Measurements from ENCODE around the gene RAB39A. TPM values are rescaled to one million over a fixed set of nuclear protein-coding genes. Genes with fewer than 3 reads are reported as not detected.
"Not testable (repeated sequence)": the region's sequence is repeated elsewhere in the genome, so short reads cannot be mapped to it uniquely, and the experiment has no call there.

RAB39A gene
- total RNA-seq (2022) (not detected in 2 replicates), Bru-seq, nascent RNA (not detected), BruChase-seq, experiment 1, labeled RNA remaining after a 6-hour chase (percentile 3 among the genes with signal in this experiment), BruChase-seq, experiment 2, labeled RNA remaining after a 2-hour chase (percentile 3 among the genes with signal in this experiment)
- long read RNA-seq, result 0 reads

DNA sequence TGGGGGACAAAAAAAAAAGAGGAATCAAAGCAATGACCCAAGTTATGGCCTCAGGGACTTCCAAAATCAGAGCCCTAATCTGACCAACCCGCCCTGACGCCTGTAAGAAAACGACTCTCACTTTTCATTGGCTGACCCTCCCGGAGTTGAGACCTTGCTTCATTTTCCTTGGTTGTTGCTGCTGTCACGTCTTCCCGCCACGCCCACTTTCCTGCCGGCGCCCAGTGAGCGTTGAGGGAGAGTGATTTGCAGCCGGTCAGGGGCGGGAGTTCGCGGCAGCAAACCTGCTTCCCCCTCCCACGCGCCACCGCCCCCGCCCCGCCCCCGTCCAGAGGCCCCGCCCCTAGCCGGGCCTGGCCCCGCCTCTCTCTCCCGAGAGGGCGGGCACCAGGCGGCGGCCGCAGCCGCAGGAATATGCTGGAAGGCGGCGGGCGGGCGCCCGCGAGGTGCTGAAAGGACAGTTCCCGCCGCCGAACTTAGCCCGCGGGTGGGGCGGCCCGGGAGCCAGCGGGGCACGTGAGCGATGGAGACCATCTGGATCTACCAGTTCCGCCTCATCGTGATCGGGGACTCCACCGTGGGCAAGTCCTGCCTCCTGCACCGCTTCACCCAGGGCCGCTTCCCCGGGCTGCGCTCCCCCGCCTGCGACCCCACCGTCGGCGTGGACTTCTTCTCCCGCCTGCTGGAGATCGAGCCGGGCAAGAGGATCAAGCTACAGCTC lies at the start of gene RAB39A:
TSS of gene RAB39A (plus strand) at position 403 of the 721 bp plus-strand sequence. CDS start at position 524, 121 bp downstream.
- H3K27me3 Mint-ChIP-seq (ENCODE audit: insufficient read depth, unreplicated experiment), result peaks cover 55% of the 10 kb centered on the region
- DNase-seq (ENCODE audit: unreplicated experiment), result peak; percentile 95
- peaks cover 12% of the 10 kb centered on the region for H3K4me1 Mint-ChIP-seq (ENCODE audit: insufficient read depth, unreplicated experiment)
- no TSS peak for BruUV-seq (replicated peaks)
- ChIA-PET CTCF (no interaction called here), POLR2A (no interaction called here)
- peak within 1 kb of the TSS; percentile 71 for H3K4me3 Mint-ChIP-seq (ENCODE audit: unreplicated experiment)
- TF ChIP-seq, protein P1, sequence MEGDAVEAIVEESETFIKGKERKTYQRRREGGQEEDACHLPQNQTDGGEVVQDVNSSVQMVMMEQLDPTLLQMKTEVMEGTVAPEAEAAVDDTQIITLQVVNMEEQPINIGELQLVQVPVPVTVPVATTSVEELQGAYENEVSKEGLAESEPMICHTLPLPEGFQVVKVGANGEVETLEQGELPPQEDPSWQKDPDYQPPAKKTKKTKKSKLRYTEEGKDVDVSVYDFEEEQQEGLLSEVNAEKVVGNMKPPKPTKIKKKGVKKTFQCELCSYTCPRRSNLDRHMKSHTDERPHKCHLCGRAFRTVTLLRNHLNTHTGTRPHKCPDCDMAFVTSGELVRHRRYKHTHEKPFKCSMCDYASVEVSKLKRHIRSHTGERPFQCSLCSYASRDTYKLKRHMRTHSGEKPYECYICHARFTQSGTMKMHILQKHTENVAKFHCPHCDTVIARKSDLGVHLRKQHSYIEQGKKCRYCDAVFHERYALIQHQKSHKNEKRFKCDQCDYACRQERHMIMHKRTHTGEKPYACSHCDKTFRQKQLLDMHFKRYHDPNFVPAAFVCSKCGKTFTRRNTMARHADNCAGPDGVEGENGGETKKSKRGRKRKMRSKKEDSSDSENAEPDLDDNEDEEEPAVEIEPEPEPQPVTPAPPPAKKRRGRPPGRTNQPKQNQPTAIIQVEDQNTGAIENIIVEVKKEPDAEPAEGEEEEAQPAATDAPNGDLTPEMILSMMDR (IDR thresholded peaks at IDR 0.05; ENCODE audit: unreplicated experiment), result no peak
- intact Hi-C loops (cut with micrococcal nuclease), result no loop called here
- no peak within 1 kb of the TSS for H3K27ac Mint-ChIP-seq (ENCODE audit: low read depth, unreplicated experiment)
- no peaks in the 10 kb centered on the region for H3K9me3 Mint-ChIP-seq (ENCODE audit: unreplicated experiment)
- H3K36me3 Mint-ChIP-seq (ENCODE audit: insufficient read depth, unreplicated experiment), result no peaks in the 10 kb centered on the region

DNA sequence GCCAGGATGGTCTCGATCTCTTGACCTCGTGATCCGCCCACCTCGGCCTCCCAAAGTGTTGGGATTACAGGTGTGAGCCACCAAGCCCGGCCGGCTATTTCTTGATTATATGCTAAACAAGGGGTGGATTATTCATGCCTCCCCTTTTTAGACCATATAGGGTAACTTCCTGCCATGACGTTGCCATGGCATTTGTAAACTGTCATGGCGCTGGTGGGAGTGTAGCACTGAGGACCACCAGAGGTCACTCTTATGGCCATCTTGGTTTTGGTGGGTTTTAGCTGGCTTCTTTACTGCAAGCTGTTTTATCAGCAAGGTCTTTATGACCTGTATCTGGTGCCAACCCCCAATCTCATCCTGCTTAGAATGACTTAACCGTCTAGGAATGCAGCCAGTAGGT lies 46.8 kb upstream of the RAB39A start:
- H3K4me3 Mint-ChIP-seq (ENCODE audit: unreplicated experiment); BruUV-seq (replicated peaks); H3K27ac Mint-ChIP-seq (ENCODE audit: low read depth, unreplicated experiment); H3K36me3 Mint-ChIP-seq (ENCODE audit: insufficient read depth, unreplicated experiment); intact Hi-C loops (cut with micrococcal nuclease); H3K27me3 Mint-ChIP-seq (ENCODE audit: insufficient read depth, unreplicated experiment); H3K4me1 Mint-ChIP-seq (ENCODE audit: insufficient read depth, unreplicated experiment); DNase-seq (ENCODE audit: unreplicated experiment); H3K9me3 Mint-ChIP-seq (ENCODE audit: unreplicated experiment); CTCF ChIA-PET: not testable (repeated sequence)
- POLR2A ChIA-PET, result interaction anchor here (0.6 kb wide), 1 partner anchor 1612 kb away, joined by 3 read pairs; no protein-coding TSS in a partner anchor

GRCh38 chr11:107882095-107882820 lies 46.0 kb upstream of the RAB39A start:
- TF ChIP-seq, protein P1 (IDR thresholded peaks at IDR 0.05; ENCODE audit: unreplicated experiment), result no peak
- Mint-ChIP-seq H3K4me3 (ENCODE audit: unreplicated experiment) (no peak overlapping the region), H3K27me3 (ENCODE audit: insufficient read depth, unreplicated experiment) (no peaks in the 10 kb centered on the region), H3K27ac (ENCODE audit: low read depth, unreplicated experiment) (no peak overlapping the region), H3K9me3 (ENCODE audit: unreplicated experiment) (no peaks in the 10 kb centered on the region), H3K4me1 (ENCODE audit: insufficient read depth, unreplicated experiment) (no peaks in the 10 kb centered on the region), H3K36me3 (ENCODE audit: insufficient read depth, unreplicated experiment) (no peaks in the 10 kb centered on the region)
- DNase-seq (ENCODE audit: unreplicated experiment), result peak; percentile 10
- ChIA-PET CTCF (interaction anchor here (0.9 kb wide), 1 partner anchor 110 kb away, joined by 6 read pairs; no protein-coding TSS in a partner anchor), POLR2A (interaction anchor here (0.6 kb wide), 1 partner anchor 1613 kb away, joined by 3 read pairs; no protein-coding TSS in a partner anchor)
- intact Hi-C loops (cut with micrococcal nuclease), result no loop called here
- BruUV-seq (replicated peaks), result no TSS peak

GRCh38 chr11:107898270-107898669 lies 30.0 kb upstream of the RAB39A start:
- intact Hi-C loops (cut with micrococcal nuclease), result loop anchor here (1.0 to 5.0 kb wide), 6 partner anchors 39 to 351 kb away; no protein-coding TSS in a partner anchor
- CTCF ChIA-PET, result interaction anchor here (0.6 to 1.9 kb wide), 12 partner anchors 14 to 1525 kb away, joined by 3 to 7 read pairs (median 4); no protein-coding TSS in a partner anchor
- DNase-seq (ENCODE audit: unreplicated experiment), result peak; percentile 60
- H3K36me3 Mint-ChIP-seq (ENCODE audit: insufficient read depth, unreplicated experiment), result no peaks in the 10 kb centered on the region
- TF ChIP-seq, protein P1 (IDR thresholded peaks at IDR 0.05; ENCODE audit: unreplicated experiment), result peak; percentile 69
- no TSS peak for BruUV-seq (replicated peaks)
- H3K4me3 Mint-ChIP-seq (ENCODE audit: unreplicated experiment), result no peak overlapping the region
- no peaks in the 10 kb centered on the region for H3K9me3 Mint-ChIP-seq (ENCODE audit: unreplicated experiment)
- POLR2A ChIA-PET, result interaction anchor here (1.0 to 1.5 kb wide), 2 partner anchors 11 to 40 kb away, joined by 3 to 6 read pairs; partner anchors contain the start of gene SLC35F2
- peaks cover 22% of the 10 kb centered on the region for H3K27me3 Mint-ChIP-seq (ENCODE audit: insufficient read depth, unreplicated experiment)
- H3K4me1 Mint-ChIP-seq (ENCODE audit: insufficient read depth, unreplicated experiment), result peaks cover 3% of the 10 kb centered on the region
- H3K27ac Mint-ChIP-seq (ENCODE audit: low read depth, unreplicated experiment), result no peak overlapping the region

Measured in MCF 10A (cell line).